KMS-11 (cell line): ENCODE data around the gene ITPKB.

ENCODE experiments used
- H2AFZ ChIP-seq: fragments of 200-600 bp; sonication (generic); 2 replicates; pipeline ENCODE4 v1.6.1; 2016; ENCODE audit warnings: antibody characterized with exemption, mixed run types, low read depth
- H3K27ac ChIP-seq: fragments of 200-600 bp; sonication (generic); 2 replicates; pipeline ENCODE4 v1.6.1; 2016; ENCODE audit warnings: mild to moderate bottlenecking, mixed run types
- H3K27me3 ChIP-seq: fragments of 200-600 bp; sonication (generic); 2 replicates; pipeline ENCODE4 v1.6.1; 2017; ENCODE audit warnings: mild to moderate bottlenecking, low read depth, mixed run types, moderate library complexity; ENCODE audit not compliant: insufficient read depth
- H3K36me3 ChIP-seq: fragments of 200-600 bp; sonication (generic); 2 replicates; pipeline ENCODE4 v1.6.1; 2017; ENCODE audit warnings: mild to moderate bottlenecking, mixed run types; ENCODE audit not compliant: insufficient read depth
- H3K4me1 ChIP-seq: fragments of 200-600 bp; sonication (generic); 2 replicates; pipeline ENCODE4 v1.6.1; 2016; ENCODE audit warnings: mild to moderate bottlenecking, low read depth, mixed run types; ENCODE audit not compliant: poor library complexity, severe bottlenecking
- H3K4me2 ChIP-seq: fragments of 200-600 bp; sonication (generic); 2 replicates; pipeline ENCODE4 v1.7.0; 2016; ENCODE audit warnings: mild to moderate bottlenecking, mixed run types
- H3K4me3 ChIP-seq: fragments of 200-600 bp; sonication (generic); IDR thresholded peaks from 2 replicates; pipeline ENCODE4 v1.6.1; 2017; ENCODE audit warnings: low read depth, low read length, mixed read lengths; ENCODE audit not compliant: insufficient read depth
- H3K79me2 ChIP-seq: fragments of 200-600 bp; sonication (generic); 2 replicates; pipeline ENCODE4 v1.6.1; 2016; ENCODE audit warnings: low read depth, mixed run types; ENCODE audit not compliant: insufficient read depth
- H3K9ac ChIP-seq: fragments of 200-600 bp; sonication (generic); 2 replicates; pipeline ENCODE4 v1.6.1; 2016; ENCODE audit warnings: mild to moderate bottlenecking, mixed run types
- H4K20me1 ChIP-seq: fragments of 200-600 bp; sonication (generic); 2 replicates; pipeline ENCODE4 v1.6.1; 2016; ENCODE audit warnings: mild to moderate bottlenecking, mixed run types; ENCODE audit not compliant: insufficient read depth
- TF ChIP-seq, protein P1 (sequence below): fragments of 200-600 bp; sonication (generic); conservative IDR thresholded peaks from 2 replicates; pipeline ENCODE4 v1.6.1; 2017; ENCODE audit warnings: low read depth, mild to moderate bottlenecking, antibody characterized with exemption, low read length, moderate library complexity, mixed read lengths

The ITPKB gene

DNA sequence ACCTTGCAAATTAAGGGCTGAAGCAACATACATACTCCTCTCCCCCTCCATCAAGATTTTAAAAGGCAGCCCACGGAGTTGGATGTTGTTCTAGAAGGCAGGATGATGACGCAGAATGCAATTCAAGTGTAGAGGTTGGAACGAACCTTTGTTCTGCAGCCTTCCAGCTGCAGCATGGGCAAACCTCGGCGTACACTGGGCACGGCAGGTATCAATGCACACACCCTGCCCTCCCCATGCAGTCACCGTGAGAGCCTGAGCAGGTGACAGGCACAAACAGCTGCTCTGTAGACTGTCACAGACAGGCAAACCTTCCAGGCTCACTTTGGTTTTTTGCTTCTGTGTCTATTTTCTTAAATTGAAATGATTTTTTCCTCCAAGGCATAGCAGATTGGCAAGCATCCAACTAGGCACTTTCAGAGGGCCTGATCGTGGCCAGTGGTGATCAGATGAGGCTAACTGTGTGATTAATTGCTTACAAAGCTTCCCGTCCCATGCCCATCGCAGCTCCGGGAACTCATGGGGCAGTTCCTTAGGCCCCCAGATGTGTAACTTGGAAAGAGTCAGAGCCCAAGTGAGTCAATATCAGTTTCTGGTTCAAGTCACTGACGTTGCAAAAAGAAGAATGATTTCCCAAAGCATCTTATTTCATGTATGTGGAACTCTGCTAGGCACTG is 82.3 kb downstream of the ITPKB start:
- H4K20me1 ChIP-seq: no peaks in the 10 kb centered on the region
- peaks cover 75% of the 10 kb centered on the region for H3K4me1 ChIP-seq
- peaks cover 55% of the 10 kb centered on the region for H3K79me2 ChIP-seq
- H3K4me2 ChIP-seq: no peak overlapping the region; the same call in 1 of the 2 replicates
- H3K27ac ChIP-seq: peak overlapping the region; percentile 77
- TF ChIP-seq, protein P1, sequence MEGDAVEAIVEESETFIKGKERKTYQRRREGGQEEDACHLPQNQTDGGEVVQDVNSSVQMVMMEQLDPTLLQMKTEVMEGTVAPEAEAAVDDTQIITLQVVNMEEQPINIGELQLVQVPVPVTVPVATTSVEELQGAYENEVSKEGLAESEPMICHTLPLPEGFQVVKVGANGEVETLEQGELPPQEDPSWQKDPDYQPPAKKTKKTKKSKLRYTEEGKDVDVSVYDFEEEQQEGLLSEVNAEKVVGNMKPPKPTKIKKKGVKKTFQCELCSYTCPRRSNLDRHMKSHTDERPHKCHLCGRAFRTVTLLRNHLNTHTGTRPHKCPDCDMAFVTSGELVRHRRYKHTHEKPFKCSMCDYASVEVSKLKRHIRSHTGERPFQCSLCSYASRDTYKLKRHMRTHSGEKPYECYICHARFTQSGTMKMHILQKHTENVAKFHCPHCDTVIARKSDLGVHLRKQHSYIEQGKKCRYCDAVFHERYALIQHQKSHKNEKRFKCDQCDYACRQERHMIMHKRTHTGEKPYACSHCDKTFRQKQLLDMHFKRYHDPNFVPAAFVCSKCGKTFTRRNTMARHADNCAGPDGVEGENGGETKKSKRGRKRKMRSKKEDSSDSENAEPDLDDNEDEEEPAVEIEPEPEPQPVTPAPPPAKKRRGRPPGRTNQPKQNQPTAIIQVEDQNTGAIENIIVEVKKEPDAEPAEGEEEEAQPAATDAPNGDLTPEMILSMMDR: no peak
- H3K9ac ChIP-seq: peak overlapping the region; percentile 32; the same call in 1 of the 2 replicates
- no peak overlapping the region for H2AFZ ChIP-seq
- no peaks in the 10 kb centered on the region for H3K36me3 ChIP-seq
- H3K4me3 ChIP-seq: no peak overlapping the region
- no peaks in the 10 kb centered on the region for H3K27me3 ChIP-seq

DNA sequence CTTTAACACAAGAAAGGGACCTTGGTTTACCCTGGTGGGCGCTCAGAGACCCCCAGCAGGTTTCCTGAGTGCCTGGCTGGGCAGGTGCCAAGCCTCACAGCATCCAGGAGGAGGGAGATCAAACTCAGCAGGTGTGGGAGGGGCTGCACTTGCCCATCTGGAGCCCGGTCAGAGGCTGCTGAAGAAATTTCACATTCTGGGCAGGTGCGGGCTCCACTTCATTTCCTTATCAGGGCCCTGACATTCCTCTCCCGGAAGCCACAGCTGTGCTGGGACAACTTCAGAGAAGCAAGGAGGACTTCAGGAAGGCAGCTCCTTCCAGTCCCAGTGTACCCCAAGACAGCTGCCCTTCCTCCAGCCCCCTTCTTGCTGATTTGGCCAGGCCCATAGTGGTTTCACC is 82.9 kb downstream of the ITPKB start:
- no peak overlapping the region for H3K4me3 ChIP-seq
- no peaks in the 10 kb centered on the region for H3K36me3 ChIP-seq
- no peak overlapping the region; the same call in 1 of the 2 replicates for H3K4me2 ChIP-seq
- no peak overlapping the region for H2AFZ ChIP-seq
- peaks cover 49% of the 10 kb centered on the region for H3K79me2 ChIP-seq
- no peaks in the 10 kb centered on the region for H3K27me3 ChIP-seq
- TF ChIP-seq, protein P1: no peak
- peak overlapping the region; percentile 77 for H3K27ac ChIP-seq
- H4K20me1 ChIP-seq: no peaks in the 10 kb centered on the region
- peak overlapping the region; percentile 32; the same call in 1 of the 2 replicates for H3K9ac ChIP-seq
- peaks cover 70% of the 10 kb centered on the region for H3K4me1 ChIP-seq

DNA sequence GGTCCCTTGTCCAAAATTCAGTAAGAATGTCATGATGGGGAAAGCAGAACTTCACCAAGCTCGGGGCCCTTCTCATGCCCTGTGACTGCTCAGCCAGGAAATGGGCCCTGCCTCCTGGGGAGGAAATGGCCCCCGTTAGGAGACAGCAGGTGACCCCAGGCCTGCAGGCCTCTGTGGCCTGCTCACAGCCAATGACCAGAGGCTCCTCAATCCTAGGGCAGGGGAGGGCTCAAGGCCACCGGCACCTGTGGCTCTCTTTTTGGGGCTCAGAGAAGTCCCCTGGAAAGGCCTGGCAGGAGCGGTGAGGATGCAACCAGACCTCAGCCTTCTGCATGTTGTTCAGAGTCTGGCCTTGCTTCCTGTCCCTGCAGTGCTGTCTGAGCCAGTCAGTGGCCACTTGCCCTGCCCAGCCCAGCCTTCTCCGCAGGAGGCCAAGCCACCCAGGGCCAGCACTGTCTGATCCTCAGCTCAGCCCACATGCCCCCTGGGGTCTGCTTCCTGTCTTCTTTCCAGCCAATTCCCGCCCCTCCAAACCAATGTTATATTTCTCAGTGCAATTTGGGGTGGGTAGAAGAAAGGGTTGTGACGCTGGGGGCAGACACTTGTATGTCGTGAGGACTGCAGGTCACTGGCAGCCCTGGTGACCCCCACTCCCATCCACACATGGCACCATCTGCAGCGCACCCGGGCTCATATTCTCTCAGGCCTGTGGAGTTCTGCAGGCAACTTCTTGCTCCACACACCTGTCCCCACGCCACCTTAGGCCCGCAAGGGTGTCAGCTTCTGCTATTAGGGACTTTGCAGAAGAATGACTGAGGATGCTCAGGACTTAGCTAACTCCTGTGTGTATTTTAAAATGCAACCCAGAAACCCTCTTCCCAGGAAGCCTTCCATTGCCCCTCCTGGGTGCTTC is 83.6 kb downstream of the ITPKB start:
- Histone ChIP-seq H3K27me3 (no peaks in the 10 kb centered on the region), H3K4me2 (no peak overlapping the region; the same call in 1 of the 2 replicates), H3K9ac (peak overlapping the region; percentile 52; the same call in 1 of the 2 replicates), H3K4me3 (no peak overlapping the region), H3K4me1 (peaks cover 64% of the 10 kb centered on the region), H4K20me1 (no peaks in the 10 kb centered on the region), H3K36me3 (no peaks in the 10 kb centered on the region), H3K79me2 (peaks cover 42% of the 10 kb centered on the region), H3K27ac (peak overlapping the region; percentile 77), H2AFZ (no peak overlapping the region)
- TF ChIP-seq, protein P1: no peak

- no peaks in the 10 kb centered on the region for H3K36me3 ChIP-seq
- peak overlapping the region; percentile 77 for H3K27ac ChIP-seq
- H3K27me3 ChIP-seq: no peaks in the 10 kb centered on the region
- peak overlapping the region; percentile 52 for H3K9ac ChIP-seq
- H3K4me2 ChIP-seq: no peak overlapping the region; the same call in 1 of the 2 replicates
- peaks cover 64% of the 10 kb centered on the region for H3K4me1 ChIP-seq
- peaks cover 36% of the 10 kb centered on the region; the same call in 1 of the 2 replicates for H3K79me2 ChIP-seq
- H2AFZ ChIP-seq: peak overlapping the region; percentile 18; the same call in 1 of the 2 replicates
- no peaks in the 10 kb centered on the region for H4K20me1 ChIP-seq
- peak overlapping the region; percentile 31 for H3K4me3 ChIP-seq
- TF ChIP-seq, protein P1: no peak
Measured at GRCh38 chr1:226654668-226655055, 84.4 kb downstream of the ITPKB start.
